Measurements from ENCODE around the gene ACSM6.
"Not testable (repeated sequence)": the region's sequence is repeated elsewhere in the genome, so short reads cannot be mapped to it uniquely, and the experiment has no call there.

Gene ACSM6

GRCh38 chr10:95193944-95194343, at the start of gene ACSM6:
Gene ACSM6 (plus strand): TSS chr10:95194238. CDS start chr10:95194486, 248 bp downstream.
- DNase-seq: no peak

- no peak for DNase-seq
Observed at GRCh38 chr10:95168694-95169093, 25.3 kb upstream of the ACSM6 start.

GRCh38 chr10:95169522-95169921, 24.5 kb upstream of the ACSM6 start:
- DNase-seq: no peak

GRCh38 chr10:95170790-95171189, 23.2 kb upstream of the ACSM6 start:
- DNase-seq: no peak

GRCh38 chr10:95171336-95171735, 22.7 kb upstream of the ACSM6 start:
- DNase-seq: no peak

DNA sequence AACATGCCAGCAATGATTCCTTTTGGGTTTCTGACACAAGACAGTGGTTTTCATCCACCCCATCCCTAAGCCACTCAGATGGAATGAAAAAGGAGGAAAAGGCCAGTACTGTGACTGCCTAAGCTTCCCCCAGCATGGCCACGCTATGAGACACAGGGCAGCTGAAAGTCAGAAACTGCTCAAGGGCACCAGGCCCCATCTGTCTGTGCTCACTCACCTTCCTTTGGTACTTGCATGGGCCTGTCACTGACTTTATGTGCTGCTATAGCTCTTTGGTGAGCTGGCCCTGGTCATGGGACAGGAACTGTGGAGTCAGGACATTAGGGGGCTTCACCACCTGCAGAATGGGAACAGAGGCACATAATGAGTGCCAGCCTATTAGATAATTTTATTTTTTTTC, 21.2 kb upstream of the ACSM6 start:
- DNase-seq: no peak

DNA sequence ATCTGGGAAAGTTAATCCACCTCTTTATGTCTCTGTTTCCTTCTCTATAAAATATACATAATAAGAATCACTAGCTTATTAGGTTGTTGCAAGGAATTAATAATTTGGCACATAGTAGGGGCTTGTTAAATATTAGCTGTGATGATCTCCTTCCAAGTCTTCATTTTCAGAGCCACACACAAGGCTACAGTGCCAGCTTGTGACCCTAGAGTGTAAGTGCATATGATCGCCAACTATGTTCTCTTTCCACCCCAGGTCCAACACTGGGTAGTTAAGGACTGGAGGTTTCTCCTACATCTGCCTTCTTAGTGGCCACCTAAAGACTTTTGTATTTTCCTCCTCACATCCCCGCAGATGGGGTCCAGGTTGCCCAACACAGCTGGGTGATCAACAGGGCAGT, 17.9 kb upstream of the ACSM6 start:
- no peak for DNase-seq

DNA sequence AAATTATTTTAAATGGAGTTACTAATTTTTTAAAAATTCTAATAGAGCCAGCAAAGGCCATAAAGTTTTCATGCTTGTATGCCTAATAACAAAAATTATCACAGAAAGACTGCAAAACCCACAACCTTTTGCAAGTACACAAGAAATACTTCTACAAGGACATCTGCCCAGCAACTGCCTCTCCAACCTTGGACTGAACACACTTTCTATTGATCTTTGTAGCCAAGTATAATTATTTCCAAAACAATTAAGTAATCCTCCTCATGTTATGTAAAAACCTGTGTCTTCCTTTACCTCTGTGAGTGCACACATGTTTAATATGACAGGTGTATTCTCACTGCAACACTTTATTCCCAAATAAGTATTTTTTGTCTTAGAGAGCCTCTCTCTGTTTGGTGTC, 16.6 kb upstream of the ACSM6 start:
- no peak for DNase-seq

GRCh38 chr10:95178266-95178665, 15.8 kb upstream of the ACSM6 start:
- no peak for DNase-seq

DNA sequence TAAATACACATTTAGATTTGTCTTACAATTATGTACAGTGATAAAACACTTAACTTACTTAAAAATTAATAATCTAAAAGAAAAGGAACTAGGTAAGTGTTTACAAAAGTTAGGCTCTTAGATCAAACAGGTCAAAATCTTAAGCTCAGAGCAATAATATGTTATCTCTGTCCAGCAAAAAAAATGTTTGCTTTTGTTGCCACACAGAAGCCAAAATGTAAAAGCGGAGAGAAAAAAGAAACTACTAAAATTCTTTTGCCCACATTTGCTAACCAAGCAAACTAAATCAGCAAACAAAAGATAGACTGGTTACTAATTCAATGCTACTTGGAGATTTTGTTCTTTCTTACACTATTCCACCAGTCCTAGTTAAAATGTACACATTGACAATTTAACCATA, 15.2 kb upstream of the ACSM6 start:
- no peak for DNase-seq

DNA sequence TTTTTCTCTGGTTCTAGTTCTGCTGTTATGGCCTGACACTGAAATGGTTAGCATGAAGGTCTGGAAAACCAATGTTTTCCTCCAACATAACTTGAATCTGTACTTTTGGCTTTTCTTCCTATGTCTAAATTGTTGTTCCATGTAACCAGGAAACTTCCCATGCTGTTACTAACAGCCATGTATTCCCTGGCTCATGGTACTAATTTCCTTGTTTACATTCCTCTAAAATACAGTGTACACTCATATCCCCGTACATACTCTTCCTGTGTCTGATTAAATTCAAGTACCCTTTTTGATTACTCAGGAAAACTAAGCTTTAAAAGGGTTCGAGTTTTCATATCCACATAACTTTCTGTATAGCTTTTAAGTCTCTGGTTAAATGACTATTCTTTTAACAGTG, 12.3 kb upstream of the ACSM6 start:
- DNase-seq: no peak

DNA sequence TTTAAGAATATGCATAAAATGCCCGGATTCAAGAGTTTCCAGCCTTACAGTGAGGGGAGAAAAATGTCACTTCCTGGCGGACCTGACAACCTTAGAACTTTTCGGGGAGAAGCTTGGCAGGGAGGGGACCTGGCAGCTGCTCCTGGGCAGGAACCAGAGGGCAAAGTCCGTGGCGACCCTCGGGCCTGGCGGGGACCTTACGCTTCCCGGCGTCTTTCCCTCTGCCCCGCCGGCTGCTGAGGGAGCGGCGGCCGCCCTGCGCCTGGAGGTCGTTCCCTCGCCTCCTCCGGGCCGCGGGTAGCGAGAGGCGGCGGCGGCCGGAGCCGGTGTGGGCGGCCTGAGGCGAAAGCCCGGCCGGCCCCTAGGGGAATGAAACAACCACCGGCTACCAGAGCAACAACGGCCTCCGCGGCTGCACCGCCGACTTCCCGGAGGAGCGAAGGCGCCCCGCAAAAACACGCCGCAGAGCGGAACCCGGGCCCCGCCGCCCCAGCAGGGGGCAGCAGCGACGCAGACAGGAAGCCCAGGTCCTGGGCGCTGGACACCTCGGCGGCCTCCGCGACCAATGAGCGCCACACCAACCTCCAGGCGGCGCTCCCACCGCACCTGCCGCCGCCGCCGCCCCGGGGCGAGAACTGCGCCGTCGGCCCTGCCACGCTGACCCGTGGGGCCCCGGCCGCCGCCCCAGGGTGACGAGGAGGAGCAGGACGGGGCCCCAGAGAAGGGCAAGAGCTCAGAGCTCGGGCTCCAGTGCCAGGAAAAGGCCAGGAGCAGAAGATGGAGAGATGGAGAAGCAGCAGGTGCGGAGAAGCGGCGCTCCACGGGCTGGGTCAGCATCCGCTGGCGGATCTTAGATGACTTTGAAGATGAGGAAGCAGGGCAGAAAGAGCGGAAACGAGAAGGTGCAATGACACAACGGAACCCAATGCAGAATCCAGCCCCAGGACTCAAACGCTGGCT, 10.5 kb upstream of the ACSM6 start:
- DNase-seq: peak; percentile 63 to 72

DNA sequence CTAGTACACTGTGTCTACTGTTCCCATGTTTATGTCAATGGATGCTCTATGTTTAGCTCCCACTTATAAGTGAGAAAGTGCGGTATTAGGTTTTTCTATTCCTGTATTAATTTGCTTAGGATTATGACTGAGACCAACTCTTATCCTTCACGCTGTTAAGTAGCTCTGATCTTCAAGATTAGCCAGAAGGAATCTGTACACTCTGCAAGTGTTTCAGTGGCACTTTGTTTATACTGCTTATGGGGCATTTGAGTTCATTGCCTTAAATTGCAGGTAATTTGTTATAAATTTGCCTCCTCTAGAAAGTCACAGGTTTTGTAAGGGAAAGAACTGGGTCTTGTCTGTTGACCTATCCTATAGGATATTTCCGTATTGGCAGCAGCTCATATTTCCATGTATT, 6.4 kb upstream of the ACSM6 start:
- DNase-seq: no peak

- no peak for DNase-seq
Observed at GRCh38 chr10:95188593-95188992, 5.4 kb upstream of the ACSM6 start.

- DNase-seq: no peak
Observed at GRCh38 chr10:95196046-95196445, 2.0 kb downstream of the ACSM6 start.

DNA sequence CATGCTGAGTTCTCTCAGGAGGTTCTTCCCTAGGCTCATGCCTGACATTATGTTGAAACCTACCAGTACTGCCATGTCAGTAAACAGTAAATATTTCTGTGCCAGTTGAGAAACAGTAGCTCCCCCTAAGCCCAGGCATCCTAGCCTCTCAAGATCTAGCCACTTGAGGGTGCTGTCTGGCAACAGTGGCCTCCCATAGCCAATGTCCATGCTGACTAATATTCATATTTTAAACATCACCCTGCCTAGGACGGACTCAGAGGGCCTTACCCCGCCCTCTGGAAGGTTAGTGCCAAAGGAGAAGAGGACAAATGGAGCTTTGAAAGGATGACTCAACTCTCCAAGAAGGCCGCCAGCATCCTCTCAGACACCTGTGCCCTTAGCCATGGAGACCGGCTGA, 7.7 kb downstream of the ACSM6 start:
- DNase-seq: no peak

DNA sequence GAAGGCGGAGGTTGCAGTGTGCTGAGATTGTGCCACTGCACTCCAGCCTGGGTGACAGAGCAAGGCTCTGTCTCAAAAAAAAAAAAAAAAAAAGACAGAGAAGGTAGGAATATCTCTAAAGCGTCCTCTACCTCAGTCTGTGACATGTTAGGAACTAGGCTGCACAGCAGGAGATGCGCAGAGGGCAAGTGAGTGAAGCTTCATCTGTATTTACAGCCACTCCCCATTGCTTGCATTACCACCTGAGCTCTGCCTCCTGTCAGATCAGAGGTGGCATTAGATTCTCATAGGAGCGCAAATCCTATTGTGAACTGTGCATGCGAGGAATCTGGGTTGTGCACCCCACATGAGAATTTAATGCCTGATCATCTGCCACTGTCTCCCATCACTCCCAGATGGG, 8.8 kb downstream of the ACSM6 start:
- not testable (repeated sequence) for DNase-seq

DNA sequence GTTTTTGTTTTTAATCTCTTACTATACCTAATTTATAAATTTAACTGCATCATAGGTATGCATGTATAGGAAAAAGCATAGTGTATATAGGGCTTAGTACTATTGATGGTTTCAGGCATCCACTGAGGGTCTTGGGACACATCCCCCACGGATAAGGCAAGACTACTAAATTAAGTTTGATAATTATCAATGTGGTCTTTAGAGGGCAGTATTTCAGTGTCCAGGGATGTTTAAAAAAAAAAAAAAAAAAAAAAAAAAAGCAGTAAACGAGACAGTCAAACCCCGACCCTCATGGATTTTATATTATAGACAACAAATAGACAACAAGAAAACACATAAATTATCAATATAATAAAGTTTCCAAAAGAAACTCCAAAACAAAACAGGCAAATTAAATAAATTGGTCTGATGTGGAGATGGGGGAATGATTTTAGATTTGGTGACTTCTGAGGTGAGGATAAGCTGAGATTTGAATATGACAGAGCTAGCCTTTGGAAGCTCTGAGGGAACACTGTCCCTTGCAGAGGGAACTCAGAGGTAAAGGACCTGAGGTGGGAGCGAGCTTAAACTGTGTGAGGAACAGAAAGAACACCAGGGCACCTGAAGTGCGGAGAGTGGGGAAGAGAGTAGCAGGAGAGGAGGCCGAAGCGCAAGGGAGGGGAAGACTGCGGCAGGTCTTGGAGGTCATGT, 14.8 kb downstream of the ACSM6 start:
- DNase-seq: no peak

GRCh38 chr10:95209509-95210127, 15.6 kb downstream of the ACSM6 start:
- no peak for DNase-seq

DNA sequence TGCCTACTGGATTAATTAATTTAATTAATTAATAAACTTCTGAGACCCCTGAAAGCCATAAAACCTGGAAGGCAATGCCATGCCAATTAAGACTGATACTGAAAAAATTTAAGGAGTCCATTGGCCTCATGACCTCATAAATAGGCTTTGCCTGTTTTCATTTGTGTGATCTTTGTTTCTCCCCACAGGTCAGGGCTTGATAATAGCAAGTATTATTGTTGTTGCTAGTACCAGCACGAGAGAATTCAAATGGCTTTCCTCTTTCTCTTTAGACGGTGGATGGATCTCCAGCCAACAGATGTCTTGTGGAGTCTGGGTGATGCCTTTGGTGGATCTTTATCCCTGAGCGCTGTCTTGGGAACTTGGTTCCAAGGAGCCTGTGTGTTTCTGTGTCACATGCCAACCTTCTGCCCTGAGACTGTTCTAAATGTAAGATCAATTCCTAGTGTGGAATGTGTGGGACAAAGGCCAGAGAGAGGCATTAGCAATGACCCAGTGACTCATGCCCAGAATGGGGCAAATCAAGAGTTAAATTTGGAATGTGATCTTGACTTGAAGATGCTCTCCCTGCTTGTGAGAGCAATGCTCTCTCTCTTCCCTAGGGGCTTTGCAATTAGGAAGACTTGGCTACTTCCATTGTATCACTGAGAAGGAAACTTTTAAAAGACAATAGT, 17.7 kb downstream of the ACSM6 start:
- DNase-seq: no peak

DNA sequence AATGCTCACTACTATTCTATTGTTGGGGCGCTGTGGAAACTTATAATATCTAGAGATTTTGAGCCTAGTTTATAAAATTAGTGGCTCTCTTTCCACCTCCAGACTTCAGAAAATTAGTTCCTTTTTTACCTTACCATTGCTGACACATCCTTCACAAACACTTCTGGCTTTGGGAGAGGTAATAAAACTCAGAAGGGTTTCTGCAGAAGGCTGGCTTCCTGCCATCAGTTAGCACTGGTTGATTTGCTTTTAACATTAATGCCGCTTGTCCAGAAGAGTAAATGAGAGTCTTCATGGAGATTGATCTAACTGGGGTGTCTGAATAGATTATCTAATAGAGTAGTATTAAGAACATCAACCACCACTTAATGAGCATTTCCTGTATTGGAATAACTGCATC, 20.3 kb downstream of the ACSM6 start:
- DNase-seq: peak in 1 of 2 experiments; percentile 20

- DNase-seq: no peak
Observed at GRCh38 chr10:95214793-95215192, 20.8 kb downstream of the ACSM6 start.

GRCh38 chr10:95217476-95217875, 23.4 kb downstream of the ACSM6 start:
- no peak for DNase-seq
